NT2/D1 (cell line): ENCODE results near the gene KCNH1.

Experiments
- DNase-seq: peaks from one replicate; pipeline ENCODE4 v3.0.0-alpha.2; 2011; ENCODE audit warnings: low read depth, low spot score
- H3K27me3 ChIP-seq: 2 replicates; pipeline ENCODE4 v1.6.0; 2011; ENCODE audit warnings: mild to moderate bottlenecking; ENCODE audit not compliant: insufficient read length, insufficient read depth
- H3K36me3 ChIP-seq: 2 replicates; pipeline ENCODE4 v1.6.1; 2011; ENCODE audit warnings: mild to moderate bottlenecking, low read length, mixed read lengths; ENCODE audit not compliant: insufficient read depth, insufficient read length
- H3K4me1 ChIP-seq: 2 replicates; pipeline ENCODE4 v1.5.1; 2011; ENCODE audit not compliant: insufficient read depth, insufficient read length
- H3K4me3 ChIP-seq: 2 replicates; pipeline ENCODE4 v1.5.1; 2011; ENCODE audit warnings: low read depth; ENCODE audit not compliant: insufficient read length
- H3K9ac ChIP-seq: 2 replicates; pipeline ENCODE4 v1.6.0; 2011; ENCODE audit warnings: low read depth; ENCODE audit not compliant: insufficient read length
- H3K9me3 ChIP-seq: 2 replicates; pipeline ENCODE4 v1.5.1; 2011; ENCODE audit warnings: mild to moderate bottlenecking, low read length; ENCODE audit not compliant: insufficient read depth
- SUZ12 ChIP-seq: IDR thresholded peaks from 2 replicates; pipeline ENCODE4 v1.6.1; 2011; ENCODE audit not compliant: insufficient read length, insufficient read depth; ENCODE audit errors: extremely low read depth
- YY1 ChIP-seq: IDR thresholded peaks from 2 replicates; pipeline ENCODE4 v1.6.1; 2011; ENCODE audit not compliant: insufficient read length, insufficient read depth
- ZNF274 ChIP-seq: IDR thresholded peaks from 2 replicates; pipeline ENCODE4 v1.6.1; 2011; ENCODE audit warnings: mild to moderate bottlenecking, low read depth, low read length

KCNH1 gene

DNA sequence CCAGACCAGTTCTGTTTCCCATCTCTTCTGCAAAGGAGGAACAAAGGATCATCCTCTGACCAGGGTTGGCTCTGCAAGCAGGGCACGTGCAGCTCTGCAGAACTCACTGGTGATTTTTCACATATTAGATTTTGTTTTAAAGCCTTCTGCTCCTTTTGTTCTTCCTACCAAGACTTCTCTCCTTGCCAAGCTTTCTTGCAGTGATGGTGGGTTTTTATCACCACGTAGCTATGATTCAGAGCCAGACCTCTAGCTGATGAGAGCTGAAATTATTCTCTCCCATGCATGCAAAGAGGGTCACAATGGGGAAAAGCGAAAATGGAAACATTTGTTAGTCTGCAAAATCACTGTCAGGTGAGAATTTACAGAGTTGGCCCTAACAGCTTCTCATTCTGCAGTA lies 225.2 kb downstream of the KCNH1 start:
- DNase-seq, result no peak
- no peak overlapping the region for H3K9ac ChIP-seq
- no peak overlapping the region for H3K4me3 ChIP-seq
- H3K4me1 ChIP-seq, result no peaks in the 10 kb centered on the region
- no peak for TF ChIP-seq YY1
- TF ChIP-seq SUZ12, result no peak
- no peak for TF ChIP-seq ZNF274
- H3K36me3 ChIP-seq, result no peaks in the 10 kb centered on the region
- no peaks in the 10 kb centered on the region for H3K9me3 ChIP-seq
- no peaks in the 10 kb centered on the region for H3K27me3 ChIP-seq

DNA sequence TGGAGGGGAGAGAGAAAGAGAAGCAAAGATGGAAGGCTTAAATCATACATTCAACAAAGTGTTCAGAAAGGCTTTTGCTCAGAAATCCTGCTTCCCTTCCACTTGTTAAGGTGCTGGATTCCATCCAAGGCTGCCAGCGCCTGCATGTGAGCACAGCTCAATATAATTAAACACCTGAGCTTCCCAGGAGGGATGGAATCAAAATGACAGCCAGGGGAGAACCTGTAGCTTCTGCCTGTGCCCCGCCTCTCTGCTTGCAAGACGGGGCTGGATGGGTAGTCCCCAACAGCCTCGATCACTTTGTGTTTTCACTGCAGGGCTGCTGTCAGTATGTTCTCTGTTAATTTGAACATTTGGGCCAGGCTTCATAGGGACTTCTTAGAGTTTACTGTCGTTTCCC lies 225.7 kb downstream of the KCNH1 start:
- H3K4me3 ChIP-seq, result no peak overlapping the region
- TF ChIP-seq SUZ12, result no peak
- H3K27me3 ChIP-seq, result no peaks in the 10 kb centered on the region
- no peaks in the 10 kb centered on the region for H3K4me1 ChIP-seq
- no peak overlapping the region for H3K9ac ChIP-seq
- H3K9me3 ChIP-seq, result no peaks in the 10 kb centered on the region
- no peaks in the 10 kb centered on the region for H3K36me3 ChIP-seq
- no peak for DNase-seq

DNA sequence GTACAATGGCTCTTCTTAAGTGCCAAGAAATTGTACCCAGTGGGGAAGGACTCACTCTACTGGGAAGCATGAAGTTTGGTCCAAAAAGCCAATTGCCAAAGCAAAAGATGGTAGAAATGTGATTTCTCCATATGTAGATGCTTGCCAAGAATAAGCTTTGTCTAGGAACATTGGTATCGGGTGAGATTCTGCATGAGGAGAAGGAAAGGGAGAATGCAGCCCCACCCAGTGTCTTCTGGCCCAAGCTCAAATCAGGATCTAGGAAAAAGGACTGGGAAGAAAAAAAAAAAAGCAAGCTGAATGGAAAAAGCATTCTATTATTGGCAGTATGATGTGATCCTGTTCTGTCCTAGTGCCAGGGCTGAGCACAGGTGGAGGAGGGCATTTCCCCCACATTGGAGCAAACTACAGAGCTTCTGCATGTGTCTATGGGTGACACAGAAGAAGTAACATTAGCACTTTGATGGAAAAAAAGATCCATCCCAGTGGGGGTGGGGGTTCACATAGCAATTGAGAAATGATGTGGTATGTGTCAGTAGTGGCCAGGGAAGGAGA lies 226.6 kb downstream of the KCNH1 start:
- no peaks in the 10 kb centered on the region for H3K36me3 ChIP-seq
- TF ChIP-seq YY1 (no peak), ZNF274 (no peak), SUZ12 (no peak)
- H3K9ac ChIP-seq, result no peak overlapping the region
- no peak for DNase-seq
- H3K9me3 ChIP-seq, result no peaks in the 10 kb centered on the region
- no peaks in the 10 kb centered on the region for H3K27me3 ChIP-seq
- H3K4me1 ChIP-seq, result no peaks in the 10 kb centered on the region
- no peak overlapping the region for H3K4me3 ChIP-seq

DNA sequence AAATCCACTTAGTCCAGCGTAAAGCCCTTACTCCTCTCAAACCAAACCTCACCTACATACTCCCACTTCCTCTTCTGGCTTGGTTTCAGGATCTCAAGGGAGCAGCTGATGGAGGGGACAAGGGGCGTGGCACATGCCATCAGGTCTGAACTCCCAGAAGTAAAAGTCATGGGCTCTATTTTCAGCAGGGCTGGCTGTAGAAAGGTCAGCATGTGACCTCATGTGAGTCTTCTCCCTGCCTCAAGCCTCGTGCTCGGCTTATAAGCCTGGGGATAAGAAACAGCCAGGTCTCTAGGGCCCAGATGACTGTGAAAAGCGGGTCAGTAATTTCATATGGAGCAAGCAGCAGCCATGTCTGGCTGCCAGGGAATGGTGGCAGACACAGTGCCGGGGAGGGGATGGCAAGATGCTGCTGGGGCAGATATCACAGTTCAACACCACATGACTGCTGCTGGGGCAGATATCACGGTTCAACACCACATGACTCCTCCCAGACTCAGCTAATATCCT lies 227.9 kb downstream of the KCNH1 start:
- no peak overlapping the region for H3K9ac ChIP-seq
- H3K4me1 ChIP-seq, result no peaks in the 10 kb centered on the region
- H3K4me3 ChIP-seq, result no peak overlapping the region
- no peaks in the 10 kb centered on the region for H3K36me3 ChIP-seq
- no peaks in the 10 kb centered on the region for H3K27me3 ChIP-seq
- DNase-seq, result no peak
- H3K9me3 ChIP-seq, result no peaks in the 10 kb centered on the region
- TF ChIP-seq YY1 (no peak), SUZ12 (no peak), ZNF274 (no peak)

DNA sequence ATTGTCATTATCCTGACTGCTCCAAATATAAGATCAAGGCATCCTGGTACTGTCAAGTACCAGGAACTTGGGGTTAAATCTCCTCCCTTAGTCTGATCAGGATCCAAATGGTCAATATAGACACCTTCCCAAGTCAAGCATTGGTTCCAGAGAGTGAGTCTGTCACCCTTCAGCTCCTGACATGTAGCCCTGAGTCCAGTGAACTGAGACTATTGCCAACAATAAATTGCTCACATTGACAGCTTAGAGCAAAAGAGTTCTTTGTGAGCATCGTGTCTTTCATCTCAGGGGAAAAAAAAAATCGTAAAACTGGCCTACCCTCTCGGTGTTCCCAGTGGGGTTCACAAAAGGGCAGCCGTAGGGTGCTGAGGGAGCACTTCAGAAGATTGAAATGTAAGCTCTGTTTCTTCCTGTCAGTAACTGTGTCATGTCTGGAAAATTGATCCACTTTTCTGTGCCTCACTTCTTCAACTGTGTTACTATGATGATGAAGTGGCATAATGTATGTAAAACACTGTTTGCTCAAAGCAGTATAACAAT lies 228.5 kb downstream of the KCNH1 start:
- TF ChIP-seq ZNF274, result no peak
- TF ChIP-seq SUZ12, result no peak
- TF ChIP-seq YY1, result no peak
- H3K9ac ChIP-seq, result no peak overlapping the region
- no peak overlapping the region for H3K4me3 ChIP-seq
- no peaks in the 10 kb centered on the region for H3K9me3 ChIP-seq
- no peak for DNase-seq
- no peaks in the 10 kb centered on the region for H3K36me3 ChIP-seq
- no peaks in the 10 kb centered on the region for H3K4me1 ChIP-seq
- no peaks in the 10 kb centered on the region for H3K27me3 ChIP-seq

DNA sequence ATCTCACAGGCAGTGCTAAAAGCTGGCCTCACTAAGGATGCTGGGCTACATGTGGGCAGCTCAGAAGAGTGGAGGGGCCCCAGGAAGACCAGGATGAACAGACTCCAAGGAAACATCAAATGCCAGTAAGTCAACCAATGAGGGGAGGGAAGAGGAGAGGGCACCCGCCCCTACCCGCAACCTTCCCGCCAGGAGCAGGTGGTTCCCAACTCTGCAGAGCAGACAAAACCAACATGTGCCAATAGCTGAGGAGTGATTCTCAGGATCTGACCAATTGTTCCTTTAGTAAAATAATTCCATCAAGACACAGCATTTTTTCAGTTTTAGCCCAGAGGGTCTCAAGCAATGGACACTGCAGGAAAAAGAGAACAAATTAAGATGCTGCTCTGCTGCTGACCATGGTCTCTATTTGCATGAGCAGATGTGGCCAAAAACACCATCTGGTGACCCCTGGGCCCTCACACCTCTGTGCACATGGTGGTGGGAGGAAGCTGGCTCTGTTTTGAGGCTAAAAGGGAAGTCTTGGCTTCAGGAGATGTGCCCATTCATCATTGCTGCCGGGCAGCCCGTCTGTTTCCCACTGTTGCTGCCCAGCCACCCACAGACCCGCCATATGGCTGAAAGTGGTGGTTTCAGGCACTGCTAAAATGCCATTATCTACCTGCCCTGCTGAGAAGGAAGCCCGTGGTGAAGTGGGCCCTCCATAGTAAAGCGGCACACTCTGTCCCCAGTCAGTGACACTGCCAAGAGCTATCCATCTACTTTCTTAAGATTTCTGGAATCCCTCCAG lies 231.8 kb downstream of the KCNH1 start:
- Histone ChIP-seq H3K9me3 (no peaks in the 10 kb centered on the region), H3K36me3 (no peaks in the 10 kb centered on the region), H3K4me1 (no peaks in the 10 kb centered on the region), H3K4me3 (no peak overlapping the region), H3K27me3 (no peaks in the 10 kb centered on the region), H3K9ac (no peak overlapping the region)
- TF ChIP-seq YY1 (no peak), SUZ12 (no peak), ZNF274 (no peak)
- DNase-seq, result no peak

DNA sequence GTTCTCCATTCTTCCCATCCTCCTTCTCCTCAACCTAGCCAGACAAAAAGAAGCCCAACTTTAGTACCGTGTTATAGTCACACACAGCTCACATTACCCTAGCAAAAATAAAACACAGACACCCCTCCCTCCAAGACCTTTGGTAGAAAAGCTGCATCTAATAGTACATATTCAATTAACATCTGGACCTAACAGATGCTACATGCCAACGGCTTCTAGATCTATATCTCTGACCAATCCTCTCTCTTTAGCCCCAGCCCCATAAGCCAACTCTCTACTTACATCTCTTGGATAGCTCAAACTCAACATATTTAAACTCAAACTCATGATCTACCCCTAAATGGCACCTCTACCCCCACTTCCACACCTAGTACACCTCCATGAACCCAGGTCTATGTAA lies 233.1 kb downstream of the KCNH1 start:
- no peaks in the 10 kb centered on the region for H3K4me1 ChIP-seq
- DNase-seq, result no peak
- H3K36me3 ChIP-seq, result no peaks in the 10 kb centered on the region
- no peaks in the 10 kb centered on the region for H3K9me3 ChIP-seq
- no peaks in the 10 kb centered on the region for H3K27me3 ChIP-seq
- TF ChIP-seq SUZ12, result no peak
- TF ChIP-seq ZNF274, result no peak
- no peak for TF ChIP-seq YY1
- H3K4me3 ChIP-seq, result no peak overlapping the region
- no peak overlapping the region for H3K9ac ChIP-seq
